GM18502 (cell line): ENCODE data around the gene CDK11B.
"Not testable (repeated sequence)": the region's sequence is repeated elsewhere in the genome, so short reads cannot be mapped to it uniquely, and the experiment has no call there.

Experiments used
- ATAC-seq: cut with Tn5 transposase; IDR thresholded peaks from one replicate; pipeline ENCODE4 v1.9.1; 2021; ENCODE audit warnings: mild to moderate bottlenecking; ENCODE audit not compliant: unreplicated experiment, poor library complexity

Gene CDK11B

DNA sequence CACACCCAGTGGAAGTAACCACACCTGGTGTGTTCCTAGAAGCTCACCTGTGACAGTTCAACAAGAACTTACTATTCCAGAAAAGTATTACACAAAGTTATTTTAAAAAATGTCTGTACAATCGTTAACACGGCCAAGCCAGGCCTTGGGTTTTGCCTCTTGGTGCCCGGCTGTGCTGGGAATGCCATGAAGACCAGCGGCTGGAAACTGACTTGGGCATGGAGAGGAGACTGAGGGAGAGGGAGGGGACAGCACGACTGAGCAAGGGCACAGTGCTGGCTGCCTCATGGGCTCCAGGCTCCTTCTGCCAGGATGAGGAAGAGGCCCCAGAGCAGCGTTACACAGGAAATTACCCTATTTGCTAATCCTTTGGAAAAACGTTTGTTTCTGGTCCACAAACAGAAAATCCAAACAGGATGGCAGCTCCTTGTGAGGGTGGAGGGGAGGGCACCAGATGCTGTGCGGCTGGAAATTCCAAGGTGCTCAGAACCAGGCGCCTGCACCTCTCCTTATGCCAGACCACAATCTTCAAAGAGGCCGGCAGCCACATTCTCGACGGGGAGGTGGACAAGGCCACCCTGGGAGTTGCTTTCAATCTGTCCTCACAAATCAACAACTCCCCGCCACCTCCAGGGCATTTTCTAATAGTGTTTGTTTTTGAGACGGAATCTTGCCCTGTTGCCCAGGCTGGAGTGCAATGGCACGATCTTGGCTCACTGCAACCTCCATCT lies 4.2 kb upstream of the CDK11B start:
- not testable (repeated sequence) for ATAC-seq

GRCh38 chr1:1662392-1662791 lies 3.6 kb upstream of the CDK11B start:
- not testable (repeated sequence) for ATAC-seq

GRCh38 chr1:1648265-1648664 lies 10.5 kb downstream of the CDK11B start:
- not testable (repeated sequence) for ATAC-seq

GRCh38 chr1:1647567-1648241 lies 11.1 kb downstream of the CDK11B start:
- ATAC-seq = not testable (repeated sequence)

DNA sequence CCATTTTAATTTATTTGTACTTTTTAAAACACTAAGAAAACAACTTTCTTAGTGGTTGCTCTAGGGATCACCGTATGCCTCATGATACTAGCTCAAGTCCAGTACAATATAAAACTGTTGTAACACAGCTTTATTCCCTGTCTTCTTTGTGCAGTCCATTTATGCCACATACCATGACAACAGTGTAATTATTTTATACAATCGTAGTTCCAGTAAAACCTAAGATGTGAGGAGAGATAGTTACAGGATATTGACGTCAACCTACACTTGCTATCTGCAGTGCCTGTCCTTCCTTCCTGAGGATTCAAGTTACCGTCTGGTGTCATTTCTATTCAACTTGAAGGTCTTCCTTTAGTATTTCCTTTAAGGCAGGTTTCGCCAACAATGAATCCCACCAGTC lies 12.5 kb downstream of the CDK11B start:
- not testable (repeated sequence) for ATAC-seq

- not testable (repeated sequence) for ATAC-seq
Measured at GRCh38 chr1:1640711-1641461, 17.9 kb downstream of the CDK11B start.

GRCh38 chr1:1640081-1640480 lies 18.7 kb downstream of the CDK11B start:
- not testable (repeated sequence) for ATAC-seq

DNA sequence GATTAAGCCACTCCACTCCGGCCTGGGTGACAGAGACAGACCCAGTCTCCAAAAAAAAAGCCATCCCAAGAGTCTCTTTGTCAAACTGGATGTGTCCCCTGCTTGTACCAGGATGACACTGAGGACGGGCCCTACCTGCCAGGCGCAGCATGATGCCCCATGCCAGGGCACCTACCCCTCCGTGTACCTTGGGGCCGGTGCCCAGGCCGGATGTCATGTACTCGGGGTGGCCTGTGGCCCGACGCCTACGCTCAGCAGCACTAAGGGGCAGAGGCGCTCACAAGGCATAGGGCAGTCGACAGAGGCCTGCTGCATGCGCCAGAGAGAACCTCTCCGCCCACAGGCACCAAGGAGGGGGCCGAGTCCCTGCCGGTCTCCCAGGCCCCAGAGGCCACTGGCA lies 19.4 kb downstream of the CDK11B start:
- not testable (repeated sequence) for ATAC-seq

DNA sequence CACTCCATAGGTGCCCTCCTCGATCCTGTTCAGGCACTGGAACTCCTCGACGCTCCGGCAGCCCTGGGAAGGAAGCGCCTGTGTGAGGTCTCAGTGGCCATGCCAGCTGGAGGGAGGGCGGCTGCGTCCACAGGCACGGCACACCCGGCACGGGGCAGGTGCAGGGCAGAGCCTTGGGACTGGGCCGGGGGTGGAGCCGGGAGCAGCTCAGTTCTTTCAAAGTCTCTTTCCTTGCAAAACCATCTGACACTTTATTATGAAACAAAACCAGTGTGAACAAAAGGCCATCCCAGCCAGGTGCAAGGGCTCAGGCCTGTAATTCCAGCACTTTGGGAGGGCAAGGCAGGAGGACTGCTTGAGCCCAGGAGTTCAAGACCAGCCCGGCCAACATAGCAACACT lies 20.3 kb downstream of the CDK11B start:
- not testable (repeated sequence) for ATAC-seq

DNA sequence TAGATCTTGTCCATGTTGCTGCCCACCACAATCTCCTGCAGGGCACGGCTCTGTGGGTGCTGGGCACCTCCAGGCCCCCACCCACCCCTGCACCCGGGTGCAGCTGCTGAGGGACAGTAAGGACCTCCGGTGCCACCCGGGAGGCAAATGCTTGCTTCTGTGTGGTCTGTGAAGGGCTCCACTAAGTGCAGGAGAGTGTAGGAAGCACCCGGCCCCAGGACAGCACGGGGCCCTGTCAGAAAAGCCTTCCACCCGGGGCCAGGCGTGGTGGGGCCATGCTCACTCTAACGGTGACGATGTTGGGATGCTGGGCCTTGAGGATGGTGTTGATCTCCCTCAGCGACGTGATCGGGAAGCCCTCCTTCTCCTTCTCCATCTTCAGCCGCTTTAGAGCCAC lies 21.3 kb downstream of the CDK11B start:
- ATAC-seq = not testable (repeated sequence)

GRCh38 chr1:1636621-1637478 lies 22.0 kb downstream of the CDK11B start:
- not testable (repeated sequence) for ATAC-seq

DNA sequence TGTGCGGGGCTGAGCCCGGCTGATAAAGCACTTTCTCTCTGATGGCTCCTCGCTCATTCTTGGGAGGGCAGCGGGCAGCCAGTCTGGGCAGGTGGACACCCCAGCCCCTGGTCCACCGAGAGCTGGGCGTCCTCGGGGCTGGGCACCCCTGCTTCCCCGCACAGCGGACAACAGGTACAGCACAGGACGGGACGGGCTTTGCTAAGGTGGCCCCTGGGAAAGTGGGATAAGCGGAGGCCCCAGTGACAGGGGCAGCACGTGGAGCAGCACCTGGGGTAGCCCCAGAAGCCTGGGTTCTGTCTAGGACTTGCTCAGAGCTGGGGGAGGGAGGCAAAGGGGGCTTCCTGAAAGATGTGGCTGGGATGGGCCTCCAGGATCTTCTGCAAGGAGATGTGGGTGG lies 24.2 kb downstream of the CDK11B start:
- ATAC-seq = not testable (repeated sequence)

DNA sequence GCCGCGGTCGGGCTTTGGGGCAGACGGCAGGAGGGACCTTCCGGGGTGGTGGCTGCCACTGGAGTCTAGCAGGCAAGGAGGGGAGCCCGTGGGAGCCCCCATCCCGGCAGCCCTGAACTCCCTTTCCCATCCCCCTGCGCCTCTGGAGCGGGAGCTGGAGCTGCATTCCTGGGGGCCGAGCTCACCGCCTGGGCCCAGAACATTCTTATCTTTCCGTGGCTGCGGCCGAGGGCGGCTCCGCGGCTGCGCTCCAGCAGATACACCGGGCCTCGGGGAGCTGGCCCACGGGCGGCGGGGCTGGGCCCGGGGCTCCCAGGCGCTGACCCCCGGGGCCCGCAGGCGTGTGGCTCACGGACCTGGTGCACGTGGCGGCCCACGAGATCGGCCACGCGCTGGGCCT lies 25.4 kb downstream of the CDK11B start:
- ATAC-seq = not testable (repeated sequence)

- no peak for ATAC-seq
Measured at GRCh38 chr1:1631782-1632420, 26.9 kb downstream of the CDK11B start, which contains the start of gene MMP23B. Gene MMP23B (plus strand): TSS chr1:1632173. CDS start chr1:1632219, 46 bp downstream.

DNA sequence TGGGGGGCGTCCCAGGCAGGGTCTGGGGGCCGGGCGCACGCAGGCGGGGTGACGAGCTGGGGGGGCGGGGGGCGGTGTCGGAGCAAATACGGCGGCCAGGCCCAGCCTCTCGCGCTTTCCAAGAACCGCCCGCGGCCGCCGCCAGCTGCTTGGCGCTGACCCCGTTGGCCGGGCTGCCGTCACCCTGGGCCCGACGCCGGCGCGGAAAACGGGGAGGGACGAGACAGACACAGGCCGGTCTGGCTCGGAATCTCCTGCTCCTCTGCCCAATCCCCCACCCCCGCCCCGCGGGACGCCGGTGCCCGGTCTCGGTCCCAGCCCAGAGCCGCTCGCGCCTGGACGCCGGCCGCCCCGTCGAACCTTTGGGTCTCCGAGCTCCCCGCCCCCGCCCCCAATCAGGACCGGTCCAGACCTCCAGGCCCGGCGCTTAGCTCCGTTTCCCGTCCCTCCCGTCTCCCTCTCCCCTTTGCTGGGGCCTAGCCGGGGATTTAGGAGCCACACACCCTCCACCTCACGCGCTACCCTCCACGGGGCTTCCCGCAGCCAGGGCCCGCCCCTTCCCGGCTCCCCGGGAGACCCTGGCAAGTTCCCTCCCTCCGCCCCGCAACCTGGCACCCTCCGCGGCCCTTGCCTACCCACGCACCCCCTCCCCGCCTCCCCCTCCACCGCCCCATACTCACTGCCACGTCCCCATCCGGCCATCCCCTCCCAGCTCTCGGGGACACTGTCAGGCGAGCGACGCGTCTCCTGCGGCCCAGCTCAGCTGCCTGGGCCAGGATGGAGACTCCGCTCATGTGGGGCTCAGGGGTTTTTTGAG lies 27.6 kb downstream of the CDK11B start:
- ATAC-seq = no peak

- no peak for ATAC-seq
Measured at GRCh38 chr1:1630191-1630964, 28.4 kb downstream of the CDK11B start.

DNA sequence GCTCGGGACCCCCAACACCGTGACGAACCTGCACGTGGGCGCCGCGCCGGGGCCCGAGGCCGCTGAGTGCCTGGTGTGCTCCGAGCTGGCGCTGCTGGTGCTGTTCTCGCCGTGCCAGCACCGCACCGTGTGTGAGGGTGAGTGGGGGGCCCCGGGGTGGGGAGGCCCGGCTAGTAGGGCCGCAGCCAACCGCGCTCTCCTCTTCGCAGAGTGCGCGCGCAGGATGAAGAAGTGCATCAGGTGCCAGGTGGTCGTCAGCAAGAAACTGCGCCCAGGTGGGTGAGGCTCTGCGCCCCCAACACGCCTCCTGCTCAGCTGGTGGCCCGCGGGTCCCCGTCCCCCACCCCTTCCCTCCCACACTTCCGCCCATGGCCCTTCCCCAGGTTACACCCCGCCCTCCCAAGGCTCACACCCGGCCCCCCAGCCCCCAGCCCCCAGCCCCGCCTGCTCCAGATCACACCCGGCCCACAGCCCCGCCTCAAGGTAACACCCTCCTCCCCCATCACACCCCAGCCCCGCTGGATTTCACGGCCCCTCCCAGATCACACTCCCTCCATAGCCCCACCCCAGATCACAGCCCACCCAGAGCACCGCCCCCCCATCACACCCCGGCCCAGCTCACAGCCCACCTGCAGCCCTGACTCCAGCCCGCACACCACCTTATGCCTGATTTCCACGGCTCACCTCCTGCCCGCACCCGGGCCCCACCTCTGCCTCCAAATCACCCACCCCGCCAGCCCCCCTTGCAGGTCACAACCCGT lies 29.2 kb downstream of the CDK11B start:
- no peak for ATAC-seq
